Measurements from ENCODE around the gene FMR1NB.

DNA sequence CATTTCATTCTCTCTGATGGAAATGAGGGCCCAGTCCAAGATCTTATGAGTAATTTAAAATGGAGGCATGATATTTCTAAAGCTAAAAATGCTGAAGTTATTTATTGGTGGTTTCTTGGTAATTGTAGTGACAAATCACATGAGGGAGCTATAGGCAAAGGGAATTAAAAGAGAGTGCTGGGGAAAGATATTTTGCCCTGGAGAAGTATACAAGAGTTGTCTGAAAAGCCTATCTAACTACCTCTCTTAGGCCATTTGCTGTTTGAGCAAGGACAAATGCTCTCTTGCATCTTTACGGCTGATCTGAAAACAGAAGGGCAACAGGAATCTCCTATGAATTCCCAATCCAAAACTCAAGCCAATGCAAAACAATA, 89.4 kb downstream of the FMR1NB start:
- TF ChIP-seq BHLHE40 (IDR thresholded peaks at IDR 0.05; ENCODE audit: borderline replicate concordance) (no peak), TARDBP (IDR thresholded peaks at IDR 0.05) (no peak), SP1 (IDR thresholded peaks at IDR 0.05) (no peak), FOXM1 (IDR thresholded peaks at IDR 0.05; ENCODE audit: borderline replicate concordance) (no peak)

Data from HEK293T (cell line).